ENCODE results near the gene BMPR1A. TPM values are rescaled to one million over a fixed set of nuclear protein-coding genes. Genes with fewer than 3 reads are reported as not detected.

The BMPR1A gene
- total and polyA plus RNA-seq, 9 of the 15 experiments (the other 6 are each of a cell fraction or from before 2014, with no cell fraction given): 1.6 to 17.5 (median 9.1) TPM

- Histone ChIP-seq H4K20me1 (replicated peaks; ENCODE audit: control insufficient read depth, insufficient read depth, low read length) (no peaks in the 10 kb centered on the region), H3K9me3 (replicated peaks; ENCODE audit: control insufficient read depth, insufficient read depth, low read depth, low read length) (no peaks in the 10 kb centered on the region), H3K4me3 (no peak overlapping the region), H3K36me3 (ENCODE audit: control insufficient read depth, insufficient read depth, low read length) (no peaks in the 10 kb centered on the region), H3K4me1 (replicated peaks in 1 of 2; ENCODE audit: control insufficient read depth in 2 of 2, insufficient read depth in 2 of 2, low read length in 2 of 2) (peaks cover 6 to 10% of the 10 kb centered on the region in 2 experiments; a peak in 2 of 5 replicates), H2AFZ (ENCODE audit: low read depth, low read length) (peak overlapping the region; percentile 63), H3K27ac (ENCODE audit: extremely low read depth, low read depth, low read length) (no peak overlapping the region), H3K9me1 (ENCODE audit: control insufficient read depth, insufficient read depth, low read length) (no peaks in the 10 kb centered on the region), H3K79me2 (ENCODE audit: control insufficient read depth, insufficient read depth, low read length) (no peaks in the 10 kb centered on the region), H3K9ac (ENCODE audit: insufficient read depth in 1 of 2, low read depth in 2 of 2, low read length in 2 of 2) (no peak overlapping the region; a peak in 1 of 4 replicates), H3K27me3 (ENCODE audit: control insufficient read depth in 2 of 2, insufficient read depth in 2 of 2, low read length in 2 of 2) (no peaks in the 10 kb centered on the region), H3K4me2 (ENCODE audit: insufficient read depth, low read length) (0 out of 2 replicates have a peak overlapping the region, but pooled peaks have one; percentile 54)
- FAIRE-seq (no peak), DNase-seq (ENCODE audit: extremely low read depth in 1 of 4, low spot score in 3 of 4) (no peak), ATAC-seq (peak; percentile 41)
- CTCF ChIA-PET (ENCODE audit: low intra/inter-chr PET ratio): no interaction called here
- BruUV-seq (replicated peaks): no TSS peak
- TF ChIP-seq PRDM10 (IDR thresholded peaks at IDR 0.05; ENCODE audit: partially characterized antibody) (peak; percentile 19), ARID1B (IDR thresholded peaks at IDR 0.05) (no peak), ZBED1 (IDR thresholded peaks at IDR 0.05) (no peak), NCOA2 (IDR thresholded peaks at IDR 0.05; ENCODE audit: partially characterized antibody in 2 of 2) (no peak)
- intact Hi-C loops (cut with micrococcal nuclease): no loop called here
- POLR2A ChIA-PET: interaction anchor here (0.7 to 1.0 kb wide), 2 partner anchors 11 to 13 kb away, joined by 3 to 4 read pairs; no protein-coding TSS in a partner anchor
- in situ Hi-C loops (cut with MboI): no loop called here
- WGBS (ENCODE audit: insufficient coverage, low coverage, missing lambda C conversion rate): 26% methylated on average over 3 of the region's 3 CpGs
Measured at GRCh38 chr10:86979977-86980448, 223.6 kb downstream of the BMPR1A start.

Measured in K562 (cell line).